Panc1 (cell line): ENCODE data around the gene MSRB1. TPM values are rescaled to one million over a fixed set of nuclear protein-coding genes. Genes with fewer than 3 reads are reported as not detected.

ENCODE experiments used
- ATAC-seq: fragments of 200-7000 bp; cut with Tn5 transposase; 2 replicates; pipeline ENCODE4 v1.9.1; 2020; ENCODE audit warnings: mild to moderate bottlenecking, moderate library complexity
- BruUV-seq: library from RNA; stranded (reverse); fragments of 400-500 nt; replicated peaks from 2 replicates; lab custom pipeline; 2021; lab: Mats Ljungman, UMichigan
- CTCF ChIA-PET: fragments of 300-600 bp; sonication (Branson Sonifier 250); formaldehyde crosslinking; loops from one replicate; lab custom pipeline; 2022; ENCODE audit warnings: antibody characterized with exemption; lab: Charles Lee
- POLR2A ChIA-PET: fragments of 300-600 bp; sonication (Branson Sonifier 250); formaldehyde crosslinking; loops from one replicate; lab custom pipeline; 2022; ENCODE audit warnings: antibody characterized with exemption; lab: Charles Lee
- DNase-seq: peaks from one replicate; pipeline ENCODE4 v3.0.0-alpha.2; 2010; ENCODE audit warnings: low read depth, low spot score
- H3K27ac ChIP-seq: 2 replicates; pipeline ENCODE4 v1.5.1; 2011; ENCODE audit warnings: mild to moderate bottlenecking, low read length, inconsistent platforms
- H3K27me3 ChIP-seq: fragments of 200-500 bp; sonication (Bioruptor generic); 2 replicates; pipeline ENCODE4 v1.6.0; 2014; ENCODE audit warnings: low read length, inconsistent platforms; ENCODE audit not compliant: control insufficient read depth, insufficient read depth
- H3K36me3 ChIP-seq: fragments of 200-500 bp; sonication (Bioruptor generic); 2 replicates; pipeline ENCODE4 v1.5.1; 2014; ENCODE audit warnings: inconsistent platforms, mild to moderate bottlenecking, low read length, moderate library complexity; ENCODE audit not compliant: control insufficient read depth, insufficient read depth
- H3K4me1 ChIP-seq: 2 replicates; pipeline ENCODE4 v1.5.1; 2011; ENCODE audit warnings: inconsistent platforms, mild to moderate bottlenecking, low read length, moderate library complexity; ENCODE audit not compliant: control insufficient read depth, insufficient read depth
- H3K4me3 ChIP-seq, 2 experiments: 2 replicates each; pipeline ENCODE4 v1.5.1; 2011 to 2012; ENCODE audit warnings: low read depth in 2 of 2, low read length in 2 of 2, mild to moderate bottlenecking in 2 of 2, inconsistent platforms in 1 of 2, moderate library complexity in 1 of 2
- H3K9me3 ChIP-seq: fragments of 200-500 bp; sonication (Bioruptor generic); 2 replicates; pipeline ENCODE4 v1.5.1; 2014; ENCODE audit warnings: low read depth, mild to moderate bottlenecking, inconsistent platforms, low read length, moderate library complexity; ENCODE audit not compliant: control insufficient read depth, insufficient read depth
- POLR2AphosphoS5 ChIP-seq: IDR thresholded peaks from 2 replicates; pipeline ENCODE4 v1.6.1; 2012; ENCODE audit warnings: mild to moderate bottlenecking, low read depth, low read length, moderate library complexity
- SIN3A ChIP-seq: IDR thresholded peaks from 2 replicates; pipeline ENCODE4 v1.6.1; 2012; ENCODE audit warnings: low read depth, mild to moderate bottlenecking, low read length, moderate library complexity, borderline replicate concordance; ENCODE audit not compliant: insufficient read depth
- TCF7L2 ChIP-seq: IDR thresholded peaks from 2 replicates; pipeline ENCODE4 v1.6.1; 2011; ENCODE audit warnings: mild to moderate bottlenecking, low read depth, low read length, inconsistent platforms
- in situ Hi-C: cut with HindIII; loops from 2 replicates; pipeline ENCODE4 v1.10.0; 2016; ENCODE audit warnings: low sequenced_read_pairs, low pct_unique_long_range_greater_than_20kb
- intact Hi-C: fragments of 100-400 bp; cut with micrococcal nuclease; formaldehyde crosslinking; loops from one replicate; pipeline ENCODE4 v1.10.0; 2022; ENCODE audit not compliant: unreplicated experiment
- total RNA-seq: library from RNA; stranded (reverse); gene quantifications from one replicate; pipeline ENCODE4 v1.2.1, GENCODE V29; 2021; ENCODE audit not compliant: unreplicated experiment
- TF ChIP-seq, protein P1 (sequence below): fragments of 450-650 bp; IDR thresholded peaks from 2 replicates; pipeline ENCODE4 v1.5.1; 2017; ENCODE audit warnings: mild to moderate bottlenecking
- TF ChIP-seq, protein P2 (sequence below), 2 experiments: IDR thresholded peaks; 2 replicates each; pipeline ENCODE4 v1.6.1; 2011 to 2012; ENCODE audit warnings: low read depth in 2 of 2, control low read depth in 1 of 2, low read length in 1 of 2, mild to moderate bottlenecking in 1 of 2, moderate library complexity in 1 of 2; ENCODE audit not compliant: insufficient read depth in 1 of 2

The MSRB1 gene
- total RNA-seq, 1 experiment from 2014 or later, result 25.3 TPM

DNA sequence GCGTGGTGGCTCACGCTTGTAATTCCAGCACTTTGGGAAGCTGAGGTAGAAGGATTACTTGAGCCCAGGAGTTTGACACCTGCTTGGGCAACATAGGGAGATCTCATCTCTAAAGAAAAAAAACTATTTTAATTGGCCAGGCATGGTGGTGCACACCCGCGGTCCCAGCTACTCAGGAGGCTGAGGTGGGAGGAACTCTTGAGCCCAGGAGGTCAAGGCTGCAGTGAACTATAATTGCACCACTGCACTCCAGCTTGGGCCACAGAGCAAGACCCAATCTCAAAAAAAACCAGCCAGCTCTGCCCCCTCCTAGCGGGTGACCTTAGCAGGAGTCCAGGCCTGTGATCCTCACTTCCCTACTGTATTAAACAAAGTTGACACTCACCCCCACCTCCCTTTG lies 18.9 kb downstream of the MSRB1 start:
- DNase-seq (no peak), ATAC-seq (no peak)
- CTCF ChIA-PET, result no interaction called here
- Histone ChIP-seq H3K4me1 (peaks cover 17% of the 10 kb centered on the region), H3K27me3 (no peaks in the 10 kb centered on the region; the same call in 1 of the 2 replicates), H3K27ac (no peak overlapping the region), H3K9me3 (no peaks in the 10 kb centered on the region), H3K4me3 (no peak overlapping the region), H3K36me3 (no peaks in the 10 kb centered on the region)
- intact Hi-C loops, result no loop called here
- POLR2A ChIA-PET, result interaction anchor here (0.6 kb wide), 1 partner anchor 108 kb away, joined by 4 read pairs; no protein-coding TSS in a partner anchor
- no peak for TF ChIP-seq TCF7L2
- TF ChIP-seq POLR2AphosphoS5, result no peak
- TF ChIP-seq, protein P1, sequence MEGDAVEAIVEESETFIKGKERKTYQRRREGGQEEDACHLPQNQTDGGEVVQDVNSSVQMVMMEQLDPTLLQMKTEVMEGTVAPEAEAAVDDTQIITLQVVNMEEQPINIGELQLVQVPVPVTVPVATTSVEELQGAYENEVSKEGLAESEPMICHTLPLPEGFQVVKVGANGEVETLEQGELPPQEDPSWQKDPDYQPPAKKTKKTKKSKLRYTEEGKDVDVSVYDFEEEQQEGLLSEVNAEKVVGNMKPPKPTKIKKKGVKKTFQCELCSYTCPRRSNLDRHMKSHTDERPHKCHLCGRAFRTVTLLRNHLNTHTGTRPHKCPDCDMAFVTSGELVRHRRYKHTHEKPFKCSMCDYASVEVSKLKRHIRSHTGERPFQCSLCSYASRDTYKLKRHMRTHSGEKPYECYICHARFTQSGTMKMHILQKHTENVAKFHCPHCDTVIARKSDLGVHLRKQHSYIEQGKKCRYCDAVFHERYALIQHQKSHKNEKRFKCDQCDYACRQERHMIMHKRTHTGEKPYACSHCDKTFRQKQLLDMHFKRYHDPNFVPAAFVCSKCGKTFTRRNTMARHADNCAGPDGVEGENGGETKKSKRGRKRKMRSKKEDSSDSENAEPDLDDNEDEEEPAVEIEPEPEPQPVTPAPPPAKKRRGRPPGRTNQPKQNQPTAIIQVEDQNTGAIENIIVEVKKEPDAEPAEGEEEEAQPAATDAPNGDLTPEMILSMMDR, result no peak
- no peak for TF ChIP-seq SIN3A
- no TSS peak for BruUV-seq
- in situ Hi-C loops, result no loop called here

- no peaks in the 10 kb centered on the region; the same call in 1 of the 2 replicates for H3K27me3 ChIP-seq
- no peak for DNase-seq
- intact Hi-C loops, result no loop called here
- no peak for ATAC-seq
- POLR2A ChIA-PET, result no interaction called here
- no peak overlapping the region for H3K4me3 ChIP-seq
- CTCF ChIA-PET, result no interaction called here
- H3K27ac ChIP-seq, result no peak overlapping the region
- no peaks in the 10 kb centered on the region for H3K9me3 ChIP-seq
- in situ Hi-C loops, result no loop called here
- H3K36me3 ChIP-seq, result no peaks in the 10 kb centered on the region
- H3K4me1 ChIP-seq, result peaks cover 22% of the 10 kb centered on the region
- BruUV-seq, result no TSS peak
- TF ChIP-seq SIN3A, result no peak
- no peak for TF ChIP-seq POLR2AphosphoS5
- TF ChIP-seq, protein P1, result no peak
- TF ChIP-seq TCF7L2, result no peak
- TF ChIP-seq, protein P2, sequence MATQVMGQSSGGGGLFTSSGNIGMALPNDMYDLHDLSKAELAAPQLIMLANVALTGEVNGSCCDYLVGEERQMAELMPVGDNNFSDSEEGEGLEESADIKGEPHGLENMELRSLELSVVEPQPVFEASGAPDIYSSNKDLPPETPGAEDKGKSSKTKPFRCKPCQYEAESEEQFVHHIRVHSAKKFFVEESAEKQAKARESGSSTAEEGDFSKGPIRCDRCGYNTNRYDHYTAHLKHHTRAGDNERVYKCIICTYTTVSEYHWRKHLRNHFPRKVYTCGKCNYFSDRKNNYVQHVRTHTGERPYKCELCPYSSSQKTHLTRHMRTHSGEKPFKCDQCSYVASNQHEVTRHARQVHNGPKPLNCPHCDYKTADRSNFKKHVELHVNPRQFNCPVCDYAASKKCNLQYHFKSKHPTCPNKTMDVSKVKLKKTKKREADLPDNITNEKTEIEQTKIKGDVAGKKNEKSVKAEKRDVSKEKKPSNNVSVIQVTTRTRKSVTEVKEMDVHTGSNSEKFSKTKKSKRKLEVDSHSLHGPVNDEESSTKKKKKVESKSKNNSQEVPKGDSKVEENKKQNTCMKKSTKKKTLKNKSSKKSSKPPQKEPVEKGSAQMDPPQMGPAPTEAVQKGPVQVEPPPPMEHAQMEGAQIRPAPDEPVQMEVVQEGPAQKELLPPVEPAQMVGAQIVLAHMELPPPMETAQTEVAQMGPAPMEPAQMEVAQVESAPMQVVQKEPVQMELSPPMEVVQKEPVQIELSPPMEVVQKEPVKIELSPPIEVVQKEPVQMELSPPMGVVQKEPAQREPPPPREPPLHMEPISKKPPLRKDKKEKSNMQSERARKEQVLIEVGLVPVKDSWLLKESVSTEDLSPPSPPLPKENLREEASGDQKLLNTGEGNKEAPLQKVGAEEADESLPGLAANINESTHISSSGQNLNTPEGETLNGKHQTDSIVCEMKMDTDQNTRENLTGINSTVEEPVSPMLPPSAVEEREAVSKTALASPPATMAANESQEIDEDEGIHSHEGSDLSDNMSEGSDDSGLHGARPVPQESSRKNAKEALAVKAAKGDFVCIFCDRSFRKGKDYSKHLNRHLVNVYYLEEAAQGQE (IDR thresholded peaks at IDR 0.05; ENCODE audit: insufficient read depth in 1 of 2, low read depth in 2 of 2, low read length in 1 of 2), result no peak
Measured at GRCh38 chr16:1923299-1924034, 19.5 kb downstream of the MSRB1 start.
